ENCODE measurements around the gene SOX5. TPM values are rescaled to one million over a fixed set of nuclear protein-coding genes. Genes with fewer than 3 reads are reported as not detected.

The SOX5 gene
- polyA plus RNA-seq, 1 experiment, result 0.13 TPM

- ChIA-PET POLR2A (no interaction called here), CTCF (no interaction called here)
- TF ChIP-seq CTCF (IDR thresholded peaks at IDR 0.05; ENCODE audit: insufficient read depth, low read depth, low read length), result no peak
- no peaks in the 10 kb centered on the region for H3K27me3 ChIP-seq (ENCODE audit: control insufficient read depth, insufficient read depth, low read length)
- H3K36me3 ChIP-seq (ENCODE audit: control insufficient read depth, insufficient read depth, low read length), result no peaks in the 10 kb centered on the region
- DNase-seq (ENCODE audit: low read depth), result no peak
- H3K4me3 ChIP-seq (ENCODE audit: low read depth, low read length), result no peak overlapping the region
Observed at GRCh38 chr12:23534196-23534595, 415.3 kb downstream of the SOX5 start.

GRCh38 chr12:23533699-23534098, 415.8 kb downstream of the SOX5 start:
- Histone ChIP-seq H3K27me3 (ENCODE audit: control insufficient read depth, insufficient read depth, low read length) (no peaks in the 10 kb centered on the region), H3K36me3 (ENCODE audit: control insufficient read depth, insufficient read depth, low read length) (no peaks in the 10 kb centered on the region), H3K4me3 (ENCODE audit: low read depth, low read length) (no peak overlapping the region)
- ChIA-PET POLR2A (no interaction called here), CTCF (no interaction called here)
- no peak for TF ChIP-seq CTCF (IDR thresholded peaks at IDR 0.05; ENCODE audit: insufficient read depth, low read depth, low read length)
- no peak for DNase-seq (ENCODE audit: low read depth)

GRCh38 chr12:23533265-23533664, 416.2 kb downstream of the SOX5 start:
- DNase-seq (ENCODE audit: low read depth), result no peak
- Histone ChIP-seq H3K4me3 (ENCODE audit: low read depth, low read length) (no peak overlapping the region), H3K36me3 (ENCODE audit: control insufficient read depth, insufficient read depth, low read length) (no peaks in the 10 kb centered on the region), H3K27me3 (ENCODE audit: control insufficient read depth, insufficient read depth, low read length) (no peaks in the 10 kb centered on the region)
- CTCF ChIA-PET, result no interaction called here
- POLR2A ChIA-PET, result no interaction called here
- no peak for TF ChIP-seq CTCF (IDR thresholded peaks at IDR 0.05; ENCODE audit: insufficient read depth, low read depth, low read length)

GRCh38 chr12:23528316-23528715, 421.2 kb downstream of the SOX5 start:
- H3K27me3 ChIP-seq (ENCODE audit: control insufficient read depth, insufficient read depth, low read length), result no peaks in the 10 kb centered on the region
- ChIA-PET POLR2A (no interaction called here), CTCF (no interaction called here)
- H3K36me3 ChIP-seq (ENCODE audit: control insufficient read depth, insufficient read depth, low read length), result no peaks in the 10 kb centered on the region
- TF ChIP-seq CTCF (IDR thresholded peaks at IDR 0.05; ENCODE audit: insufficient read depth, low read depth, low read length), result no peak
- no peak overlapping the region for H3K4me3 ChIP-seq (ENCODE audit: low read depth, low read length)
- DNase-seq (ENCODE audit: low read depth), result no peak

- CTCF ChIA-PET, result no interaction called here
- no peaks in the 10 kb centered on the region for H3K36me3 ChIP-seq (ENCODE audit: control insufficient read depth, insufficient read depth, low read length)
Observed at GRCh38 chr12:23525450-23526072, 423.9 kb downstream of the SOX5 start.

More at GRCh38 chr12:23525450-23526072, 423.9 kb downstream of the SOX5 start:
- no peak overlapping the region for H3K4me3 ChIP-seq (ENCODE audit: low read depth, low read length)
- H3K27me3 ChIP-seq (ENCODE audit: control insufficient read depth, insufficient read depth, low read length), result no peaks in the 10 kb centered on the region
- no peak for DNase-seq (ENCODE audit: low read depth)
- POLR2A ChIA-PET, result no interaction called here
- TF ChIP-seq CTCF (IDR thresholded peaks at IDR 0.05; ENCODE audit: insufficient read depth, low read depth, low read length), result no peak

Data from BJ (cell line).